Neural progenitor cell (in vitro differentiated cells): ENCODE measurements around the gene P4HA3. TPM values are rescaled to one million over a fixed set of nuclear protein-coding genes. Genes with fewer than 3 reads are reported as not detected.

Source experiments
- DNase-seq: peaks from one replicate; pipeline ENCODE4 v3.0.0-alpha.2; 2016; ENCODE audit warnings: low spot score
- H2AFZ ChIP-seq: fragments of 200-600 bp; sonication (generic); replicated peaks from 2 replicates; pipeline ENCODE4 v1.6.1; 2016; ENCODE audit warnings: antibody characterized with exemption
- H3F3A ChIP-seq: fragments of 200-600 bp; sonication (generic); 2 replicates; pipeline ENCODE4 v1.6.1; 2016; ENCODE audit warnings: antibody characterized with exemption, low read depth
- H3K27ac ChIP-seq: fragments of 200-600 bp; sonication (generic); 2 replicates; pipeline ENCODE4 v1.5.1; 2016; ENCODE audit warnings: mild to moderate bottlenecking
- H3K27me3 ChIP-seq: fragments of 200-600 bp; sonication (generic); 2 replicates; pipeline ENCODE4 v1.6.1; 2016; ENCODE audit warnings: mild to moderate bottlenecking, moderate library complexity
- H3K36me3 ChIP-seq: fragments of 200-600 bp; sonication (generic); 2 replicates; pipeline ENCODE4 v1.5.1; 2016
- H3K4me1 ChIP-seq: fragments of 200-600 bp; sonication (generic); 2 replicates; pipeline ENCODE4 v1.6.1; 2016; ENCODE audit warnings: mixed run types
- H3K4me2 ChIP-seq: fragments of 200-600 bp; sonication (generic); 2 replicates; pipeline ENCODE4 v1.6.1; 2016
- H3K4me3 ChIP-seq: fragments of 200-600 bp; sonication (generic); 2 replicates; pipeline ENCODE4 v1.5.1; 2016
- H3K79me2 ChIP-seq: fragments of 200-600 bp; sonication (generic); 2 replicates; pipeline ENCODE4 v1.6.1; 2016; ENCODE audit warnings: low read depth
- H3K9ac ChIP-seq: fragments of 200-600 bp; sonication (generic); 2 replicates; pipeline ENCODE4 v1.6.1; 2016
- H3K9me3 ChIP-seq: fragments of 200-600 bp; sonication (generic); 2 replicates; pipeline ENCODE4 v1.5.1; 2016; ENCODE audit warnings: low read depth
- H4K20me1 ChIP-seq: fragments of 200-600 bp; sonication (generic); 2 replicates; pipeline ENCODE4 v1.6.1; 2016; ENCODE audit warnings: low read depth
- H3K27ac Mint-ChIP-seq: 3 replicates; pipeline ENCODE4 v1.8.0; 2021; ENCODE audit warnings: mixed read lengths
- H3K27me3 Mint-ChIP-seq: 2 replicates; pipeline ENCODE4 v1.8.0; 2022; ENCODE audit warnings: low read depth, mild to moderate bottlenecking, inconsistent platforms, moderate library complexity, mixed read lengths; ENCODE audit not compliant: insufficient read depth
- H3K36me3 Mint-ChIP-seq: 3 replicates; pipeline ENCODE4 v1.8.0; 2021; ENCODE audit warnings: mixed read lengths
- H3K4me1 Mint-ChIP-seq: 3 replicates; pipeline ENCODE4 v1.8.0; 2021; ENCODE audit warnings: mixed read lengths
- H3K4me3 Mint-ChIP-seq: 3 replicates; pipeline ENCODE4 v1.8.0; 2021; ENCODE audit warnings: mild to moderate bottlenecking, moderate library complexity, mixed read lengths
- H3K9me3 Mint-ChIP-seq: 3 replicates; pipeline ENCODE4 v1.8.0; 2020; ENCODE audit warnings: mixed read lengths
- CTCF ChIP-seq: fragments of 200-600 bp; sonication (generic); IDR thresholded peaks from 2 replicates; pipeline ENCODE4 v1.5.1; 2017; ENCODE audit warnings: antibody characterized with exemption, mild to moderate bottlenecking
- EZH2 ChIP-seq: fragments of 200-600 bp; sonication (generic); IDR thresholded peaks from 2 replicates; pipeline ENCODE4 v1.6.1; 2017; ENCODE audit warnings: antibody characterized with exemption, mild to moderate bottlenecking, moderate library complexity
- EZH2phosphoT487 ChIP-seq: fragments of 200-600 bp; sonication (generic); IDR thresholded peaks from 2 replicates; pipeline ENCODE4 v1.6.1; 2017; ENCODE audit warnings: antibody characterized with exemption
- total RNA-seq: library from RNA; depleted of rRNA; stranded (reverse); fragments of >200 nt; gene quantifications from 2 replicates; pipeline ENCODE4 v1.2.3, GENCODE V29; 2015; ENCODE audit warnings: low replicate concordance

Gene P4HA3
- total RNA-seq, 1 donor from 2014 or later, result not detected

- no peak for TF ChIP-seq CTCF
- TF ChIP-seq EZH2phosphoT487, result no peak
- TF ChIP-seq EZH2, result no peak
- peak overlapping the region; percentile 43 for H3K27ac Mint-ChIP-seq
Measured at GRCh38 chr11:74325649-74326645, 14.5 kb upstream of the P4HA3 start.

GRCh38 chr11:74322667-74323066 lies 11.2 kb upstream of the P4HA3 start:
- Histone ChIP-seq H4K20me1 (no peaks in the 10 kb centered on the region), H3K4me1 (no peaks in the 10 kb centered on the region), H3K9me3 (no peaks in the 10 kb centered on the region), H3K4me2 (no peak overlapping the region), H3F3A (no peaks in the 10 kb centered on the region), H3K36me3 (no peaks in the 10 kb centered on the region), H3K27me3 (no peaks in the 10 kb centered on the region), H3K9ac (no peak overlapping the region), H3K27ac (no peak overlapping the region), H2AFZ (no peak overlapping the region), H3K79me2 (no peaks in the 10 kb centered on the region), H3K4me3 (no peak overlapping the region)
- no peak overlapping the region for H3K4me3 Mint-ChIP-seq
- DNase-seq, result no peak
- H3K4me1 Mint-ChIP-seq, result peaks cover 23% of the 10 kb centered on the region
- TF ChIP-seq CTCF, result no peak
- TF ChIP-seq EZH2, result no peak
- TF ChIP-seq EZH2phosphoT487, result no peak
- peak overlapping the region; percentile 40 for H3K27ac Mint-ChIP-seq
- peaks cover 5% of the 10 kb centered on the region for H3K9me3 Mint-ChIP-seq
- H3K36me3 Mint-ChIP-seq, result peaks cover 1% of the 10 kb centered on the region
- peaks cover 2% of the 10 kb centered on the region for H3K27me3 Mint-ChIP-seq

More at GRCh38 chr11:74325649-74326645, 14.5 kb upstream of the P4HA3 start:
- H3K36me3 ChIP-seq, result no peaks in the 10 kb centered on the region
- DNase-seq, result no peak
- peaks cover 1% of the 10 kb centered on the region for H3K36me3 Mint-ChIP-seq
- H3K4me1 ChIP-seq, result no peaks in the 10 kb centered on the region
- H3K4me3 Mint-ChIP-seq, result no peak overlapping the region
- H3K9ac ChIP-seq, result no peak overlapping the region
- peaks cover 15% of the 10 kb centered on the region for H3K4me1 Mint-ChIP-seq
- no peaks in the 10 kb centered on the region for H3K79me2 ChIP-seq
- no peaks in the 10 kb centered on the region for H4K20me1 ChIP-seq
- H3K27me3 Mint-ChIP-seq, result peaks cover 2% of the 10 kb centered on the region
- no peak overlapping the region for H3K27ac ChIP-seq
- no peak overlapping the region for H2AFZ ChIP-seq
- no peak overlapping the region for H3K4me3 ChIP-seq
- H3F3A ChIP-seq, result no peaks in the 10 kb centered on the region
- H3K4me2 ChIP-seq, result no peak overlapping the region
- no peaks in the 10 kb centered on the region for H3K27me3 ChIP-seq
- H3K9me3 ChIP-seq, result no peaks in the 10 kb centered on the region
- H3K9me3 Mint-ChIP-seq, result peaks cover 5% of the 10 kb centered on the region

GRCh38 chr11:74321487-74322188 lies 10.2 kb upstream of the P4HA3 start:
- H3K4me2 ChIP-seq, result no peak overlapping the region
- peaks cover 13% of the 10 kb centered on the region for H3K9me3 Mint-ChIP-seq
- H3K79me2 ChIP-seq, result no peaks in the 10 kb centered on the region
- peak; percentile 41 for DNase-seq
- no peak overlapping the region for H3K27ac Mint-ChIP-seq
- H3K9me3 ChIP-seq, result no peaks in the 10 kb centered on the region
- no peaks in the 10 kb centered on the region for H3K27me3 ChIP-seq
- H3K9ac ChIP-seq, result no peak overlapping the region
- peaks cover 1% of the 10 kb centered on the region for H3K36me3 Mint-ChIP-seq
- no peak overlapping the region for H3K4me3 ChIP-seq
- no peak overlapping the region for H3K4me3 Mint-ChIP-seq
- H4K20me1 ChIP-seq, result no peaks in the 10 kb centered on the region
- H3K27me3 Mint-ChIP-seq, result peaks cover 2% of the 10 kb centered on the region
- TF ChIP-seq CTCF (peak; percentile 73), EZH2phosphoT487 (no peak)
- H2AFZ ChIP-seq, result no peak overlapping the region
- no peaks in the 10 kb centered on the region for H3K4me1 ChIP-seq
- no peaks in the 10 kb centered on the region for H3K36me3 ChIP-seq
- peaks cover 21% of the 10 kb centered on the region for H3K4me1 Mint-ChIP-seq
- H3K27ac ChIP-seq, result no peak overlapping the region
- no peaks in the 10 kb centered on the region for H3F3A ChIP-seq
